Stimulated activated CD4-positive, alpha-beta T cell treated with anti-CD3 and anti-CD28 coated beads, TNF-alpha, amount 100 ng/mL, for 4 hours (primary cell): ENCODE results near the gene ACOXL.

ENCODE experiments used
- DNase-seq, 3 experiments: peaks; one replicate each; pipeline ENCODE4 v3.0.0-alpha.2; 2020; ENCODE audit warnings: low read depth in 3 of 3

ACOXL gene

DNA sequence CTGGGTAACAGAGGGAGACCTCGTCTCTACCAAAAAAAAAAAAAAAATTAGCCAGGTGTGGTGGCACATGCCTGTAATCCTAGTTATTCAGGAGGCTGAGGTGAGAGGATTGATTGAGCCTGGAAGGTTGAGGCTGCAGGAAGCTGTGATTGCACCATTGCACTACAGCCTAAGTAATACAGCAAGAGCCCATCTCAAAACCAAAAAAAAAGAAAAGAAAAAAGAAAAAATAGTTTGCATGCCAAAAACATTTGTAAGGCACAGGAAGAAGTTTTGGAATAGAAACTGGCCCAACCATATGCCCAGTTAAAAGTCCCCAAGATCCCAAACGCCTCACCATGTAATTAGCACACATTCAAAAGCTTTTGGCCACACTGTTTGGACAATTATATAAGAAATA lies 13.4 kb upstream of the ACOXL start:
- DNase-seq: no peak

DNA sequence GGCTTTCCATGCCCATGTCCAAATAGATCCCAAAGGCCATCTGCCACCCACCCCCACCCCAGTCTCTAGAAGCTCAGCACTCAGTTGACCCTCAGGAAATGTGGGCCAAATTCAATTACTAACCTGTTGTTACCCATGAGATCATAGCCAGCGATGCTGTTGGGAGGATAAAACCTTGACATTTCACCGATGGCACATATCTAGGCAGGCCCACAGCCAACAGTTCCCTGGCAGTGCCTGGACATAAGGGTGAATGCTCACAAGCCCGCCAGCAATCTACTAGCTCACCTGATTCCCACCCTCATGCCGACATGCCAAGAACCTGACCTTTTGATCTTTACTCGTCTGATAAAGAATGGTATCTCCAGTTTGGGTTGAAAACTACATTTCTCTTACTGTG lies 11.8 kb upstream of the ACOXL start:
- no peak for DNase-seq

DNA sequence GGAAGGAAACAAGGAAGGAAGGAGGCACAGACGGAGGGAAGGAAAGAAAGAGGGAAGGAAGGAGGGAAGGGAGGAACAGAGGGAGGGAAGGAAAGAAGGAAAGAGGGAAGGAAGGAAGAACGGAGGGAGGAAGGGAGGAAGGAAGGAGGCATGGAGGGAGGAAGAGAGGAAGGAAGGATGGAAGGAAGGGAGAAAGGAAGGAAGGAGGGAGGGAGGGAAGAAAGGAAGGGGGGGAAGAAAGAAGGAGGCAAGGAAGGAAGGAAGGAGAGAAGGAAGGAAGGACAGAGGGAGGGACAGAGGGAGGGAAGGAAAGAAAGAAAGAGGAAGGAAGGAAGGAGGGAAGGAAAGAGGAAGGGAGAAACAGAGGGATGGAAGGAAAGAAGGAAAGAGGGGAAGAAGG lies 7.6 kb upstream of the ACOXL start:
- no peak for DNase-seq

DNA sequence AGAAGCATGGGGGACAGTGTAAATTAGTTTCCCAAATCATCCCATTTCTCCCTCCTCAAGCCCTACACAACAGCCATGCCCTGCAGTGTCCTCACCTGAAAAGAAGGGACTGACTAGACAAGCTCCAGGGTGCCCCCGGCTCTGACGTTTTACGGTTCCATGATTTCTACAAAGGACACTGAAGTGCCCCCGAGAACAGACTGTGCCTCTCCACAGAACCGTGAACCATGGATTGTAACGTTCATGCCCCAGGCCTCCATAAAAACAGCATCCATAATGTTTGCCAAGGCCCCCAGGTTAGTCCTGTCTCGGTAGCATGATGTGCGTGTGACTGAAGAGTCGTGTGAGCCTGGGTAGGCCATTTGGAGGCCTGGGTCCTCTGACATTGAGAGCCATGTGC lies 7.0 kb upstream of the ACOXL start:
- DNase-seq: no peak

- no peak for DNase-seq
These were observed 6.5 kb upstream of the ACOXL start for GRCh38 chr2:110725859-110726258.

DNA sequence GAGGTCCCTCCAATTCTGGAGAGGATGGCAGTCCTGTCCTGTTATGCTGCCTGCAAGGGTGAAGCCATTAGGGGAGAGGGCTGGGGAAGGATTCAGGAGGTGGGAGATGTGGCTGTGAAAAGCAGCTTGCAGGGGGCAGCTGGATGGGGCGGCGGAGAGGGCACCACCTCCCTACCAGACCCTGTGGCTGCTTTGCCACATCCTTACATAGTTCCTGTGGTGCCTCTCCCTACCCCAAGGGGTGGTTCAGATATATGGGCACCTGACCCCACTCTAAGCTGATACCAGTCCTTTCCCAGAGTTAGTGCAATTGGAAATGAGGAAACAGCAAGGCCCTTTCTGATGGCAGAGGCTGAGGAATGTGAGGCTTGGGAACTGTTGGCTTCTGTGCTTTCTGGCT lies 6.1 kb upstream of the ACOXL start:
- no peak for DNase-seq

GRCh38 chr2:110727923-110728322 lies 4.5 kb upstream of the ACOXL start:
- no peak for DNase-seq

DNA sequence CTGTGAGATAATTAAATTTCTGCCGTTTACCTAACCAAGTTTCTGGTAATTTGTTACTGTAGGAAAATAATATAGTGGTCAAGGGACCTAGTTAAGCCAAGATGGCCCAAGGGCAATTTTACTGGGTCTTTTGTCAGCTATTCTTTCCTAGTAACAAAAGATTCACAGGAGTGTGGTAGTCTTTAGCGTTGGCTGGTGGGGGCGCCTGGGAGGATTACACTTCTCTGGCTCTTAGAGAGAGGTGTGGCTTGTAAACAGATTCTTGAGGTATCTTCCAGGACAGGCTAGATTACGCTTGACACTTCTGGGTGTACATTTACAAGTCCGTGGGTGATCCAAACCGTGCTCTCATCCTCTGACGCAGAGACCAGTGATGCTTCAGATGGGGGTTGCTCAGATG lies 3.3 kb upstream of the ACOXL start:
- no peak for DNase-seq

DNA sequence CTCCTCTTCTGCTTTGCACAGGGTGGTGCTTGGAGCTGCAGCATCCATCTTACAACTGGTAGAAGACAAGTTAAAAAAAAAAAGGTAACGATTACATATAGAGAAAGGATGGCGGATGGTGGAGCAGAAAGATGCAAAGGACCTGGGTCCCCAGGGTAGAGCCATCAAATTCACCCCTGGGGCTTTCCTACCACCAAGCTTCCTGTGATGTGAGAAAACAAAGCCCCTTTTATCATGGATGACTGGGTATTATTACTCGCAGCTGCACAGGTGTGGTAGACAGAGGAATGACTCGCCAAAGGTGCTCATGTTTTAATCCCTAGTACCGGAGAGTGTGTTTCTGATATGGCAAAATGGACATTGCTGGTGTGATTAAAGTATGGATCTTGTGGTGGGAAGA lies 1.3 kb upstream of the ACOXL start:
- DNase-seq: no peak

DNA sequence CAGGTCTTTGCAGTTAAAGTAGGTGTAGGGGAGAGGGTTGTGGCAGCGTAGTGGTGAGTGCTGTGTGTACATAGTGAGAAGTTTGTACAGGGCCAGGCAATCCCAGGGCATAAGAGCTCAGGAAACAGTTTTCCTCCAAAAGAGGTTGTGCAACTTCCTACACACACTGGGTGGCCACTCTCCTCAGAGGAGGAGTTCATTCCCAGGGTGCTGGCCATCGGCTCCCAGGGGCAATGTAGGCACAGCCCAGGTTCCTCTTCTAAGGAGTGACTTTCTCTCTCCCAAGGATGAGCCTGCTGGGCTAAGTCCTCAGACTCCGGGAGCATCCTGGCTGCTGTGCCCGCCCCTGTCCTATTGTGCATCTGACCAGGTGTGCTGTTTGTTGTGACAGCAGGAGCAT lies 3.0 kb downstream of the ACOXL start:
- DNase-seq: no peak

GRCh38 chr2:110737783-110738182 lies 5.4 kb downstream of the ACOXL start:
- DNase-seq: no peak

- DNase-seq: no peak
These were observed 8.5 kb downstream of the ACOXL start for GRCh38 chr2:110740747-110741349.

- DNase-seq: no peak
These were observed 9.2 kb downstream of the ACOXL start for GRCh38 chr2:110741491-110741980.

DNA sequence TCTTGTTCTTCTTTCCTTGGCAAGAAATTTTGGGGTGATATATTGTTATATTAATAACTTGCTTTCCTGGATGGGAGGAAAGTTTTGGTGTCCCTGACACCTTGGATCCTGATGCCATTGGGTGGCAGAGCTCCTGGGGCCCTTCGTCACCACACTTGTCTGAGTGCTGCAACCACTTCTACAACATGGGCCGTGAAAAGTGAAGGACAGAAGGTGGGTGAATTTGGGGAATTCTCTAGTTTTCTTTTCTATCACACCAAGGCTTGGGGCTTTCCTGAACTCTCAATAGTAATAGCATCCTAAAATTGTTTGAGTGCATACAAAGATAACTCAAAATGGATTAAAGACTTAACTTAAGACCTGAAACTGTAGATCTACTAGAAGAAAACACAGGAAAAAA lies 10.0 kb downstream of the ACOXL start:
- no peak for DNase-seq

GRCh38 chr2:110743600-110743999 lies 11.2 kb downstream of the ACOXL start:
- no peak for DNase-seq

DNA sequence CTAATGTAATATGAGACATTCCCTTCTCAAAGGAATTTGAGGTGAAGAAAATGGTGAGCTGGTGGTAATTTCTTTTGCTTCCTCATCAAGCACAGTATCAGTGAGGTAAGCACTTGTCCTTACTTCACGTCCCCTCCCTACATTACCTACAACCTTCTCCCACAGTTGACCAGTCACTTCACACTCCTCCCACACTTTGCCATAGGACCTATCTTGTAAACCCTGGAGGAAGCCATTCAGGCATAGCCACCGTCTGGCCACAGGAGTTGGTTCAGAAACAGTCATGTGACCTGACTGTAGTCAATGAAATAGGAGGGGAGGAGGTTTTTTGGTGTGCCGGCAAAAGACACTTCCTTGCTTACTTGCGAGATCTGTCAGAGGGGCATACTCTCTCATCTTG lies 12.1 kb downstream of the ACOXL start:
- no peak for DNase-seq

GRCh38 chr2:110745048-110745447 lies 12.7 kb downstream of the ACOXL start:
- DNase-seq: no peak

- no peak for DNase-seq
These were observed 14.5 kb downstream of the ACOXL start for GRCh38 chr2:110746586-110747521.

DNA sequence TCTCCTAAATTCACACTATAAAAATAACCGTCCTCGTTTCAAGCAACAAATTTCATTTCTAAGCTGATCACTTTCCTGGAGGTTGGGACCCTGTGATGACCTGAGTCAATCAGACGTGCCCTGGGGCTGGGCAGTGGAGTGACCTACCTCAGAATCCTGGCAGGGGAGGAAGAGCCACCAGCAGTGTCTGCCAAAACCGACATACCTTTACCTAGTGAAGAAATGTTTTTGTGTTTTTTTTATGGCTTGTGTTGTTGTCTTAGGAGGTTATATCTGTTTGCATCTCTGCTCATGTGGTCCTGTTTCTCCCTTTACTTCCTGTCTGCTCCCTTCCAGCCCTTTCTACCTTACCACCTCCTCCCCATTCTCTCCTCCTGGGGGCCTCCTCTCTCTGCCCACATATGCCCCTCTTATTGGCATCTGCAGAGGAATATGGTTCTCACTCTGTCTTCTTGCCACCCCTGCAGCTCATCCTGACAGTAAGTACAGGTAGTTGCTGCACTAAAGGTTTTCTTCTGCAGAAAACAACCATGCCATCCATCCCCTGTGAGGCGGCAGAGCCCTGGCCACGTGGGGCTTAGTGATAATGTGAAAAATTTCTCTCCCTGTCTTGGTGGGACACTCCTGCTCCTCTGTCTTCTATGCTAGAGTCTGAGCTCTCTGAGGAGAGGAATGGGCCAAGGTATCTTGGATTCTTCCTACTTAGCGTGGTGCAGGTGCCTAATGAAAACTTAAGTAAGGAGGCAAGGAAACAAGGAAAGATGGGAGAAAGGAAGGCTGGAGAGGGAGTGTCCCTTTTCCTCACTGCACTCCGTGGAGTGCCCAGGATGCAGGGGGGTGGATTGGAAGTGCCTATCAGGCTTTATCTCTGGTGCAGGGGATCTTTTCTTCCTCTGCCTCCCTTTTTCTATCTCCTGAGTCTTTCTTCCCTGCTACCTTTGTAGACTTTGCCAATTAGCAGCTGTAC lies 15.4 kb downstream of the ACOXL start:
- DNase-seq: no peak

DNA sequence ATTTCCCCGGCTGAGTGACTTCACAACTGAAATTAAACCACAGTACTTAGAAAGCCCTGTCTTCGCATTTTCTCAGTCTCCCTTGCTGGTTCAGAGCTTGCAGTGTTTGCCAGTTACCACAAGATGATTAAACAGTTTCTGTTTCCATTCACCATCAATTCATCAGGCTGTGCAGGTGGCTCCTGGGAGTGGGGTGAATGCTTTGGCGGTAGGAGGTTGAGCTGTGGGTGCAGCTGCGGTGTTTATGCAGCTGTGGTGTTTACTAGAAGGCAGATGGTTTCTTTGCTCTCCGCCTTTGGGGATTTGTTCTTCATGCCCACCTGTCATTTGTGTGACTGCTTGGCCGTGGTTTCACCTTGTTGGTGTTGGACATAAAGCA lies 16.1 kb downstream of the ACOXL start:
- peak in 1 of 3 experiments; percentile 11 for DNase-seq

DNA sequence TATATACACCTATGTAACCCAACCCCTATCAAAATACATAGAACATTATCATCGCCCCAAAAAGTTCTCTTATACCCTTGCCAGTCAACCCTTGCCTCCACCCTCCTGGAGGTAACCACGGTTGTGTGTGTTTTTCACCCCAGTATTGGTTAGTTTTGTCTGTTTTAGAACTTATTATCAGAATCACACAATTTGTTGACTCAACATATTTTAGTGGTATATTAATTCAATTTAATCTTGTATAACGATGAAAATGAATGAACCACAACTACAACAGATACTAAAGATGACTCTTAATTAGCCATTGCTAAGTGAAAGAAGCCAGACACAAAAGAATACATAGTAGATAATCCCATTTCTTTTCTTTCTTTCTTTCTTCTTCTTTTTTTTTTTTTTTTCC lies 19.3 kb downstream of the ACOXL start:
- no peak for DNase-seq

DNA sequence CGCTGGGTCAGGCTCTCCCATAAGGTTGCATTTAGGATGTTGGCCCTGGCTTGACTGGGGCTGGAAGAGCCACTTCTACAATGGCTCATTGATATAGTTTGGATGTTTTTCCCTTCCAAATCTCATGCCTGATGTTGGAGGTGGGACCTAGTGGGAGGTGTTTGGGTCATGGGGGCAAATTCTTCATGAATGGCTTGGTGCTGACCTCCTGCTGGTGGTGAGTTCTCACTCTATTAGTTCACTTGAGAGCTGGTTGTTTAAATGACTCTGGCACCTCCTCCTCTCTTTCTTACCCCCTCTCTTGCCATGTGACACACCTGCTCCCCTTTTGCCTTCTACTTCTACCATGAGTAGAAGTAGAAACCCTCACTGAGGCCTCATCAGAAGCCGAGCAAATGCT lies 20.5 kb downstream of the ACOXL start:
- DNase-seq: no peak
